22Rv1 (cell line): ENCODE results near the gene ACP6.
"Not testable (repeated sequence)": the region's sequence is repeated elsewhere in the genome, so short reads cannot be mapped to it uniquely, and the experiment has no call there.

ENCODE experiments used
- CTCF ChIP-seq: fragments of 450-650 bp; IDR thresholded peaks from 2 replicates; pipeline ENCODE4 v1.5.1; 2017; ENCODE audit warnings: mild to moderate bottlenecking
- ZFX ChIP-seq: fragments of 450-650 bp; IDR thresholded peaks from 2 replicates; pipeline ENCODE4 v1.6.1; 2017; ENCODE audit warnings: antibody characterized with exemption, borderline replicate concordance

- TF ChIP-seq CTCF, ZFX: not testable (repeated sequence)
Observed at GRCh38 chr1:147614966-147615365, 55.4 kb downstream of the ACP6 start.
